Panc1 (cell line): Measurements from ENCODE around the gene PRKCQ. TPM values are rescaled to one million over a fixed set of nuclear protein-coding genes. Genes with fewer than 3 reads are reported as not detected.
"Not testable (repeated sequence)": the region's sequence is repeated elsewhere in the genome, so short reads cannot be mapped to it uniquely, and the experiment has no call there.

Experiments used
- ATAC-seq: fragments of 200-7000 bp; cut with Tn5 transposase; 2 replicates; pipeline ENCODE4 v1.9.1; 2020; ENCODE audit warnings: mild to moderate bottlenecking, moderate library complexity
- BruUV-seq: library from RNA; stranded (reverse); fragments of 400-500 nt; replicated peaks from 2 replicates; lab custom pipeline; 2021; lab: Mats Ljungman, UMichigan
- CTCF ChIA-PET: fragments of 300-600 bp; sonication (Branson Sonifier 250); formaldehyde crosslinking; loops from one replicate; lab custom pipeline; 2022; ENCODE audit warnings: antibody characterized with exemption; lab: Charles Lee
- POLR2A ChIA-PET: fragments of 300-600 bp; sonication (Branson Sonifier 250); formaldehyde crosslinking; loops from one replicate; lab custom pipeline; 2022; ENCODE audit warnings: antibody characterized with exemption; lab: Charles Lee
- DNase-seq: peaks from one replicate; pipeline ENCODE4 v3.0.0-alpha.2; 2010; ENCODE audit warnings: low read depth, low spot score
- H3K27ac ChIP-seq: 2 replicates; pipeline ENCODE4 v1.5.1; 2011; ENCODE audit warnings: mild to moderate bottlenecking, low read length, inconsistent platforms
- H3K27me3 ChIP-seq: fragments of 200-500 bp; sonication (Bioruptor generic); 2 replicates; pipeline ENCODE4 v1.6.0; 2014; ENCODE audit warnings: low read length, inconsistent platforms; ENCODE audit not compliant: control insufficient read depth, insufficient read depth
- H3K36me3 ChIP-seq: fragments of 200-500 bp; sonication (Bioruptor generic); 2 replicates; pipeline ENCODE4 v1.5.1; 2014; ENCODE audit warnings: inconsistent platforms, mild to moderate bottlenecking, low read length, moderate library complexity; ENCODE audit not compliant: control insufficient read depth, insufficient read depth
- H3K4me1 ChIP-seq: 2 replicates; pipeline ENCODE4 v1.5.1; 2011; ENCODE audit warnings: inconsistent platforms, mild to moderate bottlenecking, low read length, moderate library complexity; ENCODE audit not compliant: control insufficient read depth, insufficient read depth
- H3K4me3 ChIP-seq, 2 experiments: 2 replicates each; pipeline ENCODE4 v1.5.1; 2011 to 2012; ENCODE audit warnings: low read depth in 2 of 2, low read length in 2 of 2, mild to moderate bottlenecking in 2 of 2, inconsistent platforms in 1 of 2, moderate library complexity in 1 of 2
- H3K9me3 ChIP-seq: fragments of 200-500 bp; sonication (Bioruptor generic); 2 replicates; pipeline ENCODE4 v1.5.1; 2014; ENCODE audit warnings: low read depth, mild to moderate bottlenecking, inconsistent platforms, low read length, moderate library complexity; ENCODE audit not compliant: control insufficient read depth, insufficient read depth
- POLR2AphosphoS5 ChIP-seq: IDR thresholded peaks from 2 replicates; pipeline ENCODE4 v1.6.1; 2012; ENCODE audit warnings: mild to moderate bottlenecking, low read depth, low read length, moderate library complexity
- SIN3A ChIP-seq: IDR thresholded peaks from 2 replicates; pipeline ENCODE4 v1.6.1; 2012; ENCODE audit warnings: low read depth, mild to moderate bottlenecking, low read length, moderate library complexity, borderline replicate concordance; ENCODE audit not compliant: insufficient read depth
- TCF7L2 ChIP-seq: IDR thresholded peaks from 2 replicates; pipeline ENCODE4 v1.6.1; 2011; ENCODE audit warnings: mild to moderate bottlenecking, low read depth, low read length, inconsistent platforms
- in situ Hi-C: cut with HindIII; loops from 2 replicates; pipeline ENCODE4 v1.10.0; 2016; ENCODE audit warnings: low sequenced_read_pairs, low pct_unique_long_range_greater_than_20kb
- intact Hi-C: fragments of 100-400 bp; cut with micrococcal nuclease; formaldehyde crosslinking; loops from one replicate; pipeline ENCODE4 v1.10.0; 2022; ENCODE audit not compliant: unreplicated experiment
- total RNA-seq: library from RNA; stranded (reverse); gene quantifications from one replicate; pipeline ENCODE4 v1.2.1, GENCODE V29; 2021; ENCODE audit not compliant: unreplicated experiment
- TF ChIP-seq, protein P1 (sequence below): fragments of 450-650 bp; IDR thresholded peaks from 2 replicates; pipeline ENCODE4 v1.5.1; 2017; ENCODE audit warnings: mild to moderate bottlenecking
- TF ChIP-seq, protein P2 (sequence below), 2 experiments: IDR thresholded peaks; 2 replicates each; pipeline ENCODE4 v1.6.1; 2011 to 2012; ENCODE audit warnings: low read depth in 2 of 2, control low read depth in 1 of 2, low read length in 1 of 2, mild to moderate bottlenecking in 1 of 2, moderate library complexity in 1 of 2; ENCODE audit not compliant: insufficient read depth in 1 of 2

PRKCQ gene
- total RNA-seq, 1 experiment from 2014 or later: 0.23 TPM

DNA sequence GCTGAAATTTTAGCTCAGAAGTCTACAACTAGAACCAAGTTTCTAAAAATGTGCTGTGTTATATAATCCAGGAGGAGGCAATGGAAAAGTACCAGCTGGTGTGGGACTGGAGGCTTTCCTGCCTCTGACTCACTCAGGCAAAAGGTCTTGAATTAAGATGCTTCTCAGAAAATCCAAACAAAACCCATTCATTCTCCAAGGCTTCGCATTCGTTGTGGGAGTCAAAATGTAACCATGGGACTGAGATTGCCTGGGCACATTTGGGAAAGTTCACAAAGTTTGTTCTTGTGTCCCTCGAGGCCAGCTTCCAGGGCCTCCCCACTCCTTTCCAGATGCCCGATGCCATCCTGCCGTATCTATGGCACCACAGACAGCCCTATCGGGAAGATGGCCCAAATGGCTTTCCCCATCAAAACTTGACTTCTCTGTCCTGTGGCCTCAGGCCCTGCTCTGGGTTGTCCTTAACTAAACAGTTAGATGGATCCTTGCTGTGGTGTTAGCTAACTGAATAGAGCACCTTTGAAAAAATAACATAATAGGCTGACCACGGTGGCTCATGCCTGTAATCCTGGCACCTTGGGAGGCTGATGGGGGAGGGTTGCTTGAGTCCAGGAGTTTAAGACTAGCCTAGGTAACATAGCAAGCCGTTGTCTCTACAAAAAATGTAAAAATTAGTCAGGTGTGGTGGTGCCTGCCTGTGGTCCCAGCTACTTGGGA, 196.8 kb downstream of the PRKCQ start:
- in situ Hi-C loops: no loop called here
- DNase-seq (no peak), ATAC-seq (no peak)
- no TSS peak for BruUV-seq
- Histone ChIP-seq H3K36me3 (no peaks in the 10 kb centered on the region), H3K4me1 (no peaks in the 10 kb centered on the region), H3K27me3 (no peaks in the 10 kb centered on the region), H3K27ac (no peak overlapping the region), H3K4me3 (no peak overlapping the region), H3K9me3 (no peaks in the 10 kb centered on the region)
- CTCF ChIA-PET: no interaction called here
- POLR2A ChIA-PET: no interaction called here
- TF ChIP-seq, protein P1, sequence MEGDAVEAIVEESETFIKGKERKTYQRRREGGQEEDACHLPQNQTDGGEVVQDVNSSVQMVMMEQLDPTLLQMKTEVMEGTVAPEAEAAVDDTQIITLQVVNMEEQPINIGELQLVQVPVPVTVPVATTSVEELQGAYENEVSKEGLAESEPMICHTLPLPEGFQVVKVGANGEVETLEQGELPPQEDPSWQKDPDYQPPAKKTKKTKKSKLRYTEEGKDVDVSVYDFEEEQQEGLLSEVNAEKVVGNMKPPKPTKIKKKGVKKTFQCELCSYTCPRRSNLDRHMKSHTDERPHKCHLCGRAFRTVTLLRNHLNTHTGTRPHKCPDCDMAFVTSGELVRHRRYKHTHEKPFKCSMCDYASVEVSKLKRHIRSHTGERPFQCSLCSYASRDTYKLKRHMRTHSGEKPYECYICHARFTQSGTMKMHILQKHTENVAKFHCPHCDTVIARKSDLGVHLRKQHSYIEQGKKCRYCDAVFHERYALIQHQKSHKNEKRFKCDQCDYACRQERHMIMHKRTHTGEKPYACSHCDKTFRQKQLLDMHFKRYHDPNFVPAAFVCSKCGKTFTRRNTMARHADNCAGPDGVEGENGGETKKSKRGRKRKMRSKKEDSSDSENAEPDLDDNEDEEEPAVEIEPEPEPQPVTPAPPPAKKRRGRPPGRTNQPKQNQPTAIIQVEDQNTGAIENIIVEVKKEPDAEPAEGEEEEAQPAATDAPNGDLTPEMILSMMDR: no peak
- TF ChIP-seq SIN3A (no peak), TCF7L2 (no peak), POLR2AphosphoS5 (no peak)
- TF ChIP-seq, protein P2, sequence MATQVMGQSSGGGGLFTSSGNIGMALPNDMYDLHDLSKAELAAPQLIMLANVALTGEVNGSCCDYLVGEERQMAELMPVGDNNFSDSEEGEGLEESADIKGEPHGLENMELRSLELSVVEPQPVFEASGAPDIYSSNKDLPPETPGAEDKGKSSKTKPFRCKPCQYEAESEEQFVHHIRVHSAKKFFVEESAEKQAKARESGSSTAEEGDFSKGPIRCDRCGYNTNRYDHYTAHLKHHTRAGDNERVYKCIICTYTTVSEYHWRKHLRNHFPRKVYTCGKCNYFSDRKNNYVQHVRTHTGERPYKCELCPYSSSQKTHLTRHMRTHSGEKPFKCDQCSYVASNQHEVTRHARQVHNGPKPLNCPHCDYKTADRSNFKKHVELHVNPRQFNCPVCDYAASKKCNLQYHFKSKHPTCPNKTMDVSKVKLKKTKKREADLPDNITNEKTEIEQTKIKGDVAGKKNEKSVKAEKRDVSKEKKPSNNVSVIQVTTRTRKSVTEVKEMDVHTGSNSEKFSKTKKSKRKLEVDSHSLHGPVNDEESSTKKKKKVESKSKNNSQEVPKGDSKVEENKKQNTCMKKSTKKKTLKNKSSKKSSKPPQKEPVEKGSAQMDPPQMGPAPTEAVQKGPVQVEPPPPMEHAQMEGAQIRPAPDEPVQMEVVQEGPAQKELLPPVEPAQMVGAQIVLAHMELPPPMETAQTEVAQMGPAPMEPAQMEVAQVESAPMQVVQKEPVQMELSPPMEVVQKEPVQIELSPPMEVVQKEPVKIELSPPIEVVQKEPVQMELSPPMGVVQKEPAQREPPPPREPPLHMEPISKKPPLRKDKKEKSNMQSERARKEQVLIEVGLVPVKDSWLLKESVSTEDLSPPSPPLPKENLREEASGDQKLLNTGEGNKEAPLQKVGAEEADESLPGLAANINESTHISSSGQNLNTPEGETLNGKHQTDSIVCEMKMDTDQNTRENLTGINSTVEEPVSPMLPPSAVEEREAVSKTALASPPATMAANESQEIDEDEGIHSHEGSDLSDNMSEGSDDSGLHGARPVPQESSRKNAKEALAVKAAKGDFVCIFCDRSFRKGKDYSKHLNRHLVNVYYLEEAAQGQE (IDR thresholded peaks at IDR 0.05; ENCODE audit: insufficient read depth in 1 of 2, low read depth in 2 of 2, low read length in 1 of 2): no peak
- intact Hi-C loops: no loop called here

DNA sequence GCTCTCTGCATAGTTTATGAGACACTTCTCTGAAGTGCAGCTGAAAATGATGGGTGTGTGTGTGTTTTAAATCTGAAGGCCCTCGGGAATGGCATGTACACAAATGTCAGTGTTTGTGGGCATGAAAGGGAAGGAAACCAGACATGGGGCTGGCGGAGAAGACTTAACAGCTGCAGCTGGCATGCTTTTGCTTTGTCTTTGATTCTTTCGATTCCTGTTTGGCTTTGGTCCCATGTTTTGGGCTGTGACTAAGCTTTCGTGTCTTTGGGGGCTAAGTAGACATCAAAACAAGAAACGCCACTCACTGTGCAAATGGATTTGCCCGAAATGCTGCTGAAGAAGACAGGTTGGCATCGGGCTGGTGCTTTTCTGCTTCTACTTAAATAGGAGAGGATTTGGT, 198.0 kb downstream of the PRKCQ start:
- TF ChIP-seq SIN3A (no peak), TCF7L2 (no peak), POLR2AphosphoS5 (no peak)
- TF ChIP-seq, protein P2 (IDR thresholded peaks at IDR 0.05; ENCODE audit: insufficient read depth in 1 of 2, low read depth in 2 of 2, low read length in 1 of 2): no peak
- TF ChIP-seq, protein P1: no peak
- Histone ChIP-seq H3K9me3 (no peaks in the 10 kb centered on the region), H3K36me3 (no peaks in the 10 kb centered on the region), H3K27me3 (no peaks in the 10 kb centered on the region), H3K4me3 (no peak overlapping the region), H3K27ac (no peak overlapping the region), H3K4me1 (no peaks in the 10 kb centered on the region)
- no TSS peak for BruUV-seq
- DNase-seq (no peak), ATAC-seq (no peak)
- POLR2A ChIA-PET: no interaction called here
- in situ Hi-C loops: no loop called here
- intact Hi-C loops: no loop called here
- CTCF ChIA-PET: no interaction called here

DNA sequence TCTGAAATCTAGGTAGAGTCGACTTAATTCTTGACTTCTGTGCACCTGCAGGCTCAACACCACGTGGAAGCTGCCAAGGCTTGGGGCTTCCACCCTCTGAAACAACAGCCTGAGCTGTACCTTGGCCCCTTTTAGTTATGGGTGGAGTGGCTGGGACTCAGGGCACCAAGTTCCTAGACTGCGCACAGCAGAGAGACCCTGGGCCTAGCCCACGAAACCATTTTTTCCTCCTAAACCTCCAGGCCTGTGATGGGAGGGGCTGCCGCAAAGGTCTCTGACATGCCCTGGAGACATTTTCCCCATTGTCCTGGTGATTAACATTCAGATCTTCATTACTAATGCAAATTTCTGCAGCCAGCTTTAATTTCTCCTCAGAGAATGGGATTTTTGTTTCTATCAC, 199.6 kb downstream of the PRKCQ start:
- intact Hi-C loops, H3K9me3 ChIP-seq, ATAC-seq, H3K27ac ChIP-seq, H3K4me1 ChIP-seq, POLR2A ChIA-PET, H3K36me3 ChIP-seq, in situ Hi-C loops, H3K27me3 ChIP-seq, DNase-seq, H3K4me3 ChIP-seq, BruUV-seq, CTCF ChIA-PET: not testable (repeated sequence)
